Brain microvascular endothelial cell (primary cell): ENCODE measurements around the gene TCEA3.

Experiments
- DNase-seq: peaks from one replicate; pipeline ENCODE4 v3.0.0-alpha.2; 2020
- H3K27ac ChIP-seq: fragments of 250-450 bp; sonication (Bioruptor Pico); 2 replicates; pipeline ENCODE4 v1.5.1; 2020; ENCODE audit warnings: mild to moderate bottlenecking, moderate library complexity
- H3K27me3 ChIP-seq: fragments of 250-450 bp; sonication (Bioruptor Pico); replicated peaks from 2 replicates; pipeline ENCODE4 v1.5.1; 2020; ENCODE audit warnings: mild to moderate bottlenecking
- H3K36me3 ChIP-seq: fragments of 250-450 bp; sonication (Bioruptor Pico); replicated peaks from 2 replicates; pipeline ENCODE4 v1.5.1; 2020; ENCODE audit warnings: mild to moderate bottlenecking
- H3K4me3 ChIP-seq: 2 replicates; pipeline ENCODE4 v1.5.1; 2011; ENCODE audit warnings: low read depth, mild to moderate bottlenecking, control low read depth, low read length, moderate library complexity
- in situ Hi-C: cut with HindIII; loops from 2 replicates; pipeline ENCODE4 v1.10.0; 2017; ENCODE audit warnings: low sequenced_read_pairs, low pct_ligation_motif_present
- TF ChIP-seq, protein P1 (sequence below): IDR thresholded peaks from 2 replicates; pipeline ENCODE4 v1.5.1; 2011; ENCODE audit warnings: low read depth, mild to moderate bottlenecking, moderate library complexity, low read length, control low read depth, inconsistent platforms; ENCODE audit errors: missing control alignments

TCEA3 gene

DNA sequence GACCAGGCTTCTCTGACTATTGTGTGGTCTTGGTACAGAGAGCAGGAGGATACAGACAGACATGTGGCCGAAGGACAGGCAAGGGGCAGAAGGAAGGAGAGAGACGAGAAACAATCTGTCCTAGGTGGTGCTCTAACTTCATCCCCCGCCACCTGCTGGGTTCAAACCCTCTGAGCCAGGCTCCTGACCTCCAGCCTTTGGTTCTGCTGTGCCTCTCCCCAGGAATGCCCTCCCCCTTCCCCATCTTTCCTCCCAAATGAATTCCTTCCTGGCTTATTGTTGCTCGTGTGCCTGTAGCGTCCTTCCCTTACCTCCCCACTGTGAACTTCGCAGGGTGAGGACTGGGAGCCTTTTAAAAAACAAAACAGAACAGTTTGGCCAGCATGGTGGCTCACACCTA lies 5.4 kb downstream of the TCEA3 start:
- no peak overlapping the region for H3K27ac ChIP-seq
- no peaks in the 10 kb centered on the region for H3K27me3 ChIP-seq
- in situ Hi-C loops: loop anchor here (25.0 kb wide), 1 partner anchor 93 kb away; no protein-coding TSS in a partner anchor
- no peak for DNase-seq
- no peak overlapping the region for H3K4me3 ChIP-seq
- no peaks in the 10 kb centered on the region for H3K36me3 ChIP-seq
- TF ChIP-seq, protein P1, sequence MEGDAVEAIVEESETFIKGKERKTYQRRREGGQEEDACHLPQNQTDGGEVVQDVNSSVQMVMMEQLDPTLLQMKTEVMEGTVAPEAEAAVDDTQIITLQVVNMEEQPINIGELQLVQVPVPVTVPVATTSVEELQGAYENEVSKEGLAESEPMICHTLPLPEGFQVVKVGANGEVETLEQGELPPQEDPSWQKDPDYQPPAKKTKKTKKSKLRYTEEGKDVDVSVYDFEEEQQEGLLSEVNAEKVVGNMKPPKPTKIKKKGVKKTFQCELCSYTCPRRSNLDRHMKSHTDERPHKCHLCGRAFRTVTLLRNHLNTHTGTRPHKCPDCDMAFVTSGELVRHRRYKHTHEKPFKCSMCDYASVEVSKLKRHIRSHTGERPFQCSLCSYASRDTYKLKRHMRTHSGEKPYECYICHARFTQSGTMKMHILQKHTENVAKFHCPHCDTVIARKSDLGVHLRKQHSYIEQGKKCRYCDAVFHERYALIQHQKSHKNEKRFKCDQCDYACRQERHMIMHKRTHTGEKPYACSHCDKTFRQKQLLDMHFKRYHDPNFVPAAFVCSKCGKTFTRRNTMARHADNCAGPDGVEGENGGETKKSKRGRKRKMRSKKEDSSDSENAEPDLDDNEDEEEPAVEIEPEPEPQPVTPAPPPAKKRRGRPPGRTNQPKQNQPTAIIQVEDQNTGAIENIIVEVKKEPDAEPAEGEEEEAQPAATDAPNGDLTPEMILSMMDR: no peak

DNA sequence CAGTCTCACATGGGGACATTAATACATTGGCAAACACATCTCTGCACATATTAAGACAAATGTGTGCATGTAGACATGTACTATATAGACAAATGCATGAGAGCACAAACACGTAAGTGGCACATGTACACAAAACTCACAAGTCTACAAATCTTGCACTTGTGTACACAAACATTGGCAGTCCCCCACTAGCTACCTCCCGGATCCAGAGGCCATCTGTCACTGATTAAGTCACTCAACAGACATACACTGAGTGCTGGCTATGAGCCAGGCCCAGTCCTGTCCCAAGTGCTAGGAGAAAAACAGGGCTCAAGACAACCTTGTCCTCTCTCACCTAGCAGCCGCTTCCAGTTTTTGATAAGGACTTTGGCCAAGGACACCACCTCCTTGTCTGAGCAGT lies 7.0 kb downstream of the TCEA3 start:
- Histone ChIP-seq H3K4me3 (no peak overlapping the region), H3K36me3 (no peaks in the 10 kb centered on the region), H3K27me3 (no peaks in the 10 kb centered on the region), H3K27ac (no peak overlapping the region)
- TF ChIP-seq, protein P1: no peak
- in situ Hi-C loops: loop anchor here (25.0 kb wide), 1 partner anchor 95 kb away; no protein-coding TSS in a partner anchor
- DNase-seq: no peak

DNA sequence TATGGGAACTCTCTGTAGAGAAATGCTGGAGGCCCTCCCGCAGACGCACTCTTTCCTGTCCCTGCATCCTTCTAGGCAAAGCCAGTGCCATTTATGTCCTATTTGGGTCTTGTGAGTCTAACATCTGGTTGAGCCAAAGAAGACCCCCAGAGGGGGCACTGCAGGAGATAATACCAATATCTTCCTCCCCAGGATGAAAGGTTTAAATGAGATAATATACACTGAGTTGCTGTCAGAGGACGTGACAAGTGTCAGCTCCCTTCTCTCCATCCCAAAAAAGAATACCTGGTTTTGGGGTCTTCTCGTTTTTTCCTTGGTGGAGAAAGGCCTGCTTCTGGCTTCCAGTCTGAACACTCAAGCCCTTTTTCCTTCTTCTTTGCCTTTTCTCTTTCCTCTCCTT lies 7.6 kb downstream of the TCEA3 start:
- Histone ChIP-seq H3K27me3 (no peaks in the 10 kb centered on the region), H3K27ac (no peak overlapping the region), H3K4me3 (no peak overlapping the region), H3K36me3 (no peaks in the 10 kb centered on the region)
- no peak for DNase-seq
- TF ChIP-seq, protein P1: no peak
- in situ Hi-C loops: loop anchor here (25.0 kb wide), 1 partner anchor 95 kb away; no protein-coding TSS in a partner anchor

DNA sequence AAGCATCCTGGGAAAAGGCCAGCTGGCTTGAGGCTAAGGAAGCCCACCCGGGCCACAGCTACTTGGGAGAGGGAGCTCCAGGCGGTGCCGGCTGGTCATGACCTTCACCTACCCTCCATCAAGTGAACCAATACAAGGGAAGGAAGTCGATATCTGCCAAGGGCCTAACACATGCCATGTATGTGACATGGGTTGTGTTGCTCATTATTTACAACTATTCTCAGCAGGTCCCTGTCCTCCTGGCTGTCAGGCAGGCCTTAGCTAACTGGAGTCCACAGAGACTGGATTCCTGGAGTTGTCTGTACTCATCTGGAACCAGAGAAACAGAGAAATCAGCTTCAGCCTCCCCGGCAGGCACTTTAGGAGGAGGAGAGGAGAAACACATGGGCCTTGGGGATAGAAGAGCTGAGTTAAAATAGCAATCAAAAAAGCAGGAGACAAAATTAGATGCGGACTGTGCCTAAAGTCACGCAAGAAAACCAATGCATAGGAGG lies 15.7 kb downstream of the TCEA3 start:
- Histone ChIP-seq H3K36me3 (no peaks in the 10 kb centered on the region), H3K27me3 (no peaks in the 10 kb centered on the region), H3K27ac (no peak overlapping the region), H3K4me3 (no peak overlapping the region)
- TF ChIP-seq, protein P1: no peak
- in situ Hi-C loops: loop anchor here (25.0 kb wide), 1 partner anchor 103 kb away; no protein-coding TSS in a partner anchor
- no peak for DNase-seq

DNA sequence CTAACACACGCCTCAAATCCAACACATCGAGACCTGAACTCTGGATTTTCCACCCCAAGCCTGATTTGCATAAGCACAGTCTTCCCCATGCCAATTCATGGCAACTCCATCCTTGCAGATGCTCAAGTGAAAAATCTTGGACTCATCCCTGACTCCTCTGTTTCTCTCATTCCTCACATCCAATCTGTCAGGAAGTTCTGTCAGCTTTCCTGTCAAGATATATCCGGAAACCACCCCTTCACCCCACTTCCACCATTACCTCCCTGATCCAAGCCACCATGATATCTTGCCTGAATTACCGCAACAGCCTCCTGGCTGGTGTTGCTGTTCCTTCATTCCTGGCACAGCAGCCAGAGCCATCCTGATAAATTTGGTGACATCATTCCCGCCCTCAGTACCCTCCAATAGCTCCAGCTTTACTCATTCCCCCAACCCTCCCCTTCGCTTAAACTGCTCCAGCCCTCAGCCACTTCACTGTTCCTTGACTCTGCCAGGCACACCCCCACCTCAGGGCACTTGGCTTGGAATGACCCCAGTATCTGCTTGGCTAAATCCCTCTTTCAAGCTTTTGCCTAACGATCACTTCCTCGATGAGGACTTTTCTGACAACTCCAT lies 17.4 kb downstream of the TCEA3 start:
- TF ChIP-seq, protein P1: no peak
- Histone ChIP-seq H3K27me3 (no peaks in the 10 kb centered on the region), H3K4me3 (no peak overlapping the region), H3K27ac (no peak overlapping the region), H3K36me3 (no peaks in the 10 kb centered on the region)
- no peak for DNase-seq
- in situ Hi-C loops: loop anchor here (25.0 kb wide), 1 partner anchor 105 kb away; no protein-coding TSS in a partner anchor

DNA sequence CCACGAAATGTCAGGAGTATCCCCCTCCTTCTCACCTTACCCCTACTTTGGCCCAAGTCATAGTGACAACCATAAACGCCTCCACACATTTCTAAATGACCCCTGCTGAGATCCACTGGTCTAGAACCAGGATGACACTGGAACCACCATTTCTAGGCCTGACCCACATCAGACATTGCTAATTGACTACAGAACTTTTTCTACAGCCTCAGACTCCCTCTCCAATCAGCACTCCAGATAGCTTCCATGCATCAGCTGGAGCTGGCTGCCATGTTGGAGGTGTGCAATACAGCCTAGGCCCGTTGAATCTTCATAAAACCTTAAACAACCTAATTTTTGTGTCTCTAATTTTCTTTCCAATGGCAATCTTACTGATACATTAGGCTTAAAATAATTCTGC lies 18.6 kb downstream of the TCEA3 start:
- H3K27ac ChIP-seq: no peak overlapping the region
- no peaks in the 10 kb centered on the region for H3K27me3 ChIP-seq
- TF ChIP-seq, protein P1: no peak
- H3K36me3 ChIP-seq: no peaks in the 10 kb centered on the region
- in situ Hi-C loops: loop anchor here (25.0 kb wide), 1 partner anchor 106 kb away; no protein-coding TSS in a partner anchor
- H3K4me3 ChIP-seq: no peak overlapping the region
- no peak for DNase-seq
